ENCODE results near the gene PTPRN2. TPM values are rescaled to one million over a fixed set of nuclear protein-coding genes. Genes with fewer than 3 reads are reported as not detected.

Gene PTPRN2
- total RNA-seq, 1 donor from 2014 or later, result 32.2 TPM

DNA sequence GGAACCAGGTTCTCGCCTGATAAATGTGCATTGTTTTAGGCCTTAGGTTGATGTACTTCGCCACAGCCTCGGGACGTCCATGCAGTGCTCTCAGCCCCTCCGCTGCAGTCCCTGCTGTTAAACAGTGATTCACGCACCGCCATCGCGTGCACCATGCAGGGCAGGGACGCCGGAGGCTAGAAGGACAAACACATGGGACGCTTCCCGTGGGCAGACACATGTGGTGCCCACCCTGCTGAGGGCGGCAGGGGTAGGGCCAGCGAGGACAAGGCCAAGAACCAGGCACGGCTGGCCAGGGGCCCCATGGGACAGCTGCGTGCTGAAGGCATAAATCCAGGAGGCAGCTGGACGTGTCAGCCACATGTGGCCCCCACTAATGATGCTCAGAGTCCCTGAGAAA, 394.7 kb downstream of the PTPRN2 start:
- Mint-ChIP-seq H3K27ac (ENCODE audit: unreplicated experiment) (no peak overlapping the region), H3K4me3 (no peak overlapping the region), H3K4me1 (peaks cover 3% of the 10 kb centered on the region), H3K27me3 (ENCODE audit: low read depth) (no peaks in the 10 kb centered on the region), H3K9me3 (peaks cover 6% of the 10 kb centered on the region), H3K36me3 (ENCODE audit: low read depth) (peaks cover 14% of the 10 kb centered on the region)
- no peak for DNase-seq (ENCODE audit: low read depth, low spot score)
- TF ChIP-seq, protein P1, sequence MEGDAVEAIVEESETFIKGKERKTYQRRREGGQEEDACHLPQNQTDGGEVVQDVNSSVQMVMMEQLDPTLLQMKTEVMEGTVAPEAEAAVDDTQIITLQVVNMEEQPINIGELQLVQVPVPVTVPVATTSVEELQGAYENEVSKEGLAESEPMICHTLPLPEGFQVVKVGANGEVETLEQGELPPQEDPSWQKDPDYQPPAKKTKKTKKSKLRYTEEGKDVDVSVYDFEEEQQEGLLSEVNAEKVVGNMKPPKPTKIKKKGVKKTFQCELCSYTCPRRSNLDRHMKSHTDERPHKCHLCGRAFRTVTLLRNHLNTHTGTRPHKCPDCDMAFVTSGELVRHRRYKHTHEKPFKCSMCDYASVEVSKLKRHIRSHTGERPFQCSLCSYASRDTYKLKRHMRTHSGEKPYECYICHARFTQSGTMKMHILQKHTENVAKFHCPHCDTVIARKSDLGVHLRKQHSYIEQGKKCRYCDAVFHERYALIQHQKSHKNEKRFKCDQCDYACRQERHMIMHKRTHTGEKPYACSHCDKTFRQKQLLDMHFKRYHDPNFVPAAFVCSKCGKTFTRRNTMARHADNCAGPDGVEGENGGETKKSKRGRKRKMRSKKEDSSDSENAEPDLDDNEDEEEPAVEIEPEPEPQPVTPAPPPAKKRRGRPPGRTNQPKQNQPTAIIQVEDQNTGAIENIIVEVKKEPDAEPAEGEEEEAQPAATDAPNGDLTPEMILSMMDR (conservative IDR thresholded peaks at IDR 0.05), result no peak

DNA sequence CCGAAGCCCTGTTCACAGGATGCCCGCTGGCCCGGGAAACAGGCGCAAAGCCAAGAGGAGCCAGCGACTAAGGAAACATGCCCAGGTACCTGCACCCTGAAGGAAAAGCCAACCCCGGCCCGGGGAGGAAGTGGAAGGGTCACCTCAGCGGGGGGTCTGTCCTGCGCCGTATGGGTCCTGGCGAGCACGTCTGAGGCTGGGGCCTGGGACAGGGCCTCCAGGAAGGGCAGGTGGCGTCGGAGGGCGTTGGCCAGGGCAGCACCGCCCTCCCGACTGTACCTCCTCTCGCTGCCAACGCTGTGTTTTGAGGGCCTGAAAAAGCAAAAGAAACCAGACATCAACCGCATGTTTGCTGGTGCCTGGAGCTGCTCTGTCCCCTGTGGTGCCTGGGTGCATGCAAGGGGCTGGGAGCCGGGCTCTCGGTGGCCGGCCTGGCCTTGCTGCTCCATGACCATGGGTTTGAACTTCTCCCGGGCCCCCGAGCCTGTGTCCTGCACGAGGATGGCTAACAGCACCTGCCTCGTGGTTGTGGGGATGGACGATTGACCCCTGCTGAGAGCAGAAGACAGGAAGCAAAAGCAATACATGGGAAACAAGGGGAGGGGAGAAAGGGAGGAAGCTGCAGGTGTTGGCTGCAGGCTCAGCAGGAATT, 395.3 kb downstream of the PTPRN2 start:
- Mint-ChIP-seq H3K4me3 (no peak overlapping the region), H3K36me3 (ENCODE audit: low read depth) (peaks cover 18% of the 10 kb centered on the region), H3K4me1 (peaks cover 9% of the 10 kb centered on the region)

DNA sequence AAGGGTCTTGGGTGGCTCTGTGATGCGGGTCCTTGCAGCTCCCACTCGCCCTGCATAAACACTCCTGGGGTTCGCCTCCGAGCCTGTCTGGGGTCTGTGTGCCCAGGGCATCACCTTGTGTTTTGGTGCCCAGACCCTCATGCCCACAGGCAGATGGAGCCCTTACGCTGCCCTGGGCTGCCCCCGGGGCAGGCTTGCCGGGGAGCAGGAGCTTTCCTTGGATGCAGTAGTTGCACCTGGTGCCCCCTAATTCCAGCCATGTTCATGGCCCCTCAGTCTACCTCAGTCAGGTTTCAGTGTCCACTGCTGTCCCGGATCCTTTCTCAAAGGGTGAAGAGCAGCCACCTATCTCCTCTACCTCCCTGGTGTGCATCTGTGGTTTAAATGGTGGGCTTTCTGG, 396.0 kb downstream of the PTPRN2 start:
- TF ChIP-seq, protein P1 (conservative IDR thresholded peaks at IDR 0.05), result no peak
- peak overlapping the region; percentile 20 for H3K27ac Mint-ChIP-seq (ENCODE audit: unreplicated experiment)
- peaks cover 9% of the 10 kb centered on the region for H3K9me3 Mint-ChIP-seq
- H3K27me3 Mint-ChIP-seq (ENCODE audit: low read depth), result no peaks in the 10 kb centered on the region
- no peak for DNase-seq (ENCODE audit: low read depth, low spot score)
- peaks cover 15% of the 10 kb centered on the region for H3K4me1 Mint-ChIP-seq
- H3K4me3 Mint-ChIP-seq, result no peak overlapping the region
- H3K36me3 Mint-ChIP-seq (ENCODE audit: low read depth), result peaks cover 20% of the 10 kb centered on the region

More for the DNA sequence above, 395.3 kb downstream of the PTPRN2 start:
- TF ChIP-seq, protein P1 (conservative IDR thresholded peaks at IDR 0.05), result no peak
- Mint-ChIP-seq H3K27ac (ENCODE audit: unreplicated experiment) (no peak overlapping the region), H3K9me3 (peaks cover 9% of the 10 kb centered on the region), H3K27me3 (ENCODE audit: low read depth) (no peaks in the 10 kb centered on the region)
- DNase-seq (ENCODE audit: low read depth, low spot score), result no peak

DNA sequence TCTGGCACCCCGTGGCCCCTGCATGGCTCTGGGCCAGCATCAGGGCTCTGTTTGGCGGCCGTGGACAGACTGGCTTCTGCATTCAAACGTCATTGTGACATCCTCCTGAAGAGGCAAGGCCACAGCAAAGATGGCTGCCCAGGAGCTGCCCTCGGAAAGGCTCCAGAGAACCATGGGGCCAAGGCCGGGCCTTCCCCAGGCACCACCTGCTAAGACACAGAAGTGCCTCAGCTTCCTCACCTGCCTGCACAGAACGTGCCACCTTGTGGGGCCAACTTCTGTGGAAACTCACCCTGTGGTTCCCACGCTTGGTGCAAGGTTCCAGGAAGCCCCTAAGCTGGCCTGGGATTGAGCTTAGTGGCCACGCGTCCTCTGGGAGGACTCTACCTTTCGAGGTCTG, 396.9 kb downstream of the PTPRN2 start:
- Mint-ChIP-seq H3K36me3 (ENCODE audit: low read depth) (peaks cover 17% of the 10 kb centered on the region), H3K4me3 (no peak overlapping the region), H3K27me3 (ENCODE audit: low read depth) (no peaks in the 10 kb centered on the region), H3K9me3 (peaks cover 9% of the 10 kb centered on the region), H3K27ac (ENCODE audit: unreplicated experiment) (no peak overlapping the region), H3K4me1 (peaks cover 15% of the 10 kb centered on the region)
- DNase-seq (ENCODE audit: low read depth, low spot score), result no peak
- TF ChIP-seq, protein P1 (conservative IDR thresholded peaks at IDR 0.05), result no peak

DNA sequence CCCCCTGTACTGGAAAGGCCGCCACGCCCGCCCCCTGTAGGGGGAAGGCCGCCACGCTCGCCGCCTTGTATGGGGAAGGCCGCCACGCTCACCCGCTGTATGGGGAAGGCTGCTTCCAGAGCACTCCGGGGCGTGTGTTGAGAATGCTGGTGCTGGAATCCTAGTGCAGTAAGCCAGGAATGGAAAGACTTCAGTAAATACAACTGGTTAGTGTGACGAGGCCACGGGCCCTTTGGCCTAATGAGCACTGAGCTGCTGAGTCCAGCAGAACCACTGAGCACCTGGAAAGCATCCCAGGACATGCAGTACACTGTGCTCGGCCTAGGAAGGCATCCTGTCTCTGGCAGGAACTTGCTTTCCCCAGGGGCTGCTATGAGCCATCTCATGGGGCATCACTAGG, 398.9 kb downstream of the PTPRN2 start:
- H3K27ac Mint-ChIP-seq (ENCODE audit: unreplicated experiment), result no peak overlapping the region
- no peaks in the 10 kb centered on the region for H3K27me3 Mint-ChIP-seq (ENCODE audit: low read depth)
- TF ChIP-seq, protein P1 (conservative IDR thresholded peaks at IDR 0.05), result no peak
- DNase-seq (ENCODE audit: low read depth, low spot score), result no peak
- peaks cover 15% of the 10 kb centered on the region for H3K4me1 Mint-ChIP-seq
- no peak overlapping the region for H3K4me3 Mint-ChIP-seq
- peaks cover 6% of the 10 kb centered on the region for H3K36me3 Mint-ChIP-seq (ENCODE audit: low read depth)
- peaks cover 2% of the 10 kb centered on the region for H3K9me3 Mint-ChIP-seq
